GM21717 (cell line): ENCODE data around the gene UTP18.
"Not testable (repeated sequence)": the region's sequence is repeated elsewhere in the genome, so short reads cannot be mapped to it uniquely, and the experiment has no call there.

Source experiments
- ATAC-seq: cut with Tn5 transposase; IDR thresholded peaks from one replicate; pipeline ENCODE4 v1.9.1; 2021; ENCODE audit warnings: mild to moderate bottlenecking, moderate library complexity; ENCODE audit not compliant: unreplicated experiment

UTP18 gene

DNA sequence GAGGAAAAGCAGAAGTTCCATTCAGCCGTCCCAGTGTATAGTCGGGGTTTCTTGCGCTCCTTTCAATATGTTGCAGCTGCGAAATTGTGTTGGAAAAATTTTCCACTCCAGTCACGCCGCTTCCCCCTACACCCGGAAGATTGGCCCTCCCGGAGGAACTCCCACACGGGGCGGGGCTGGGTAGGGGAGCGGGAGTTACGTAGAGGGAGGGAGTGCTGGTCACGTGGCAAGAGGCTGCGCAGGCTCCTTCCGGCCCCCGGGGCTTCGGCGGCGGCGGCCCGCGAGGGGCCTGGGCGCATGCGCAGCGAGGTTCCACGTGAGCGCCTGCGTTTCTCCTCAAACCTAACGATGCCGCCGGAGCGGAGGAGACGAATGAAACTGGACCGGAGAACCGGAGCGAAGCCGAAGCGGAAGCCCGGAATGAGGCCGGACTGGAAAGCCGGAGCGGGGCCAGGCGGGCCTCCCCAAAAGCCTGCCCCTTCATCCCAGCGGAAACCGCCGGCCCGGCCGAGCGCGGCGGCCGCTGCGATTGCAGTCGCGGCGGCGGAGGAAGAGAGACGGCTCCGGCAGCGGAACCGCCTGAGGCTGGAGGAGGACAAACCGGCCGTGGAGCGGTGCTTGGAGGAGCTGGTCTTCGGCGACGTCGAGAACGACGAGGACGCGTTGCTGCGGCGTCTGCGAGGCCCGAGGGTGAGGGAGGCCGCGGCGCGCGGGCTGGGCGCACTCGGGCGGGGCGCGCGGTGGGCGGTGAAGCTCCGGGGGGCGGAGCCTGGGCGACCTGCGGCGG is at the start of gene UTP18:
UTP18 (plus strand) TSS at position 310 of the 787 bp plus-strand sequence; CDS start at position 349, 39 bp downstream.
- ATAC-seq, result peak; percentile 71

- no peak for ATAC-seq
Measured at GRCh38 chr17:51214920-51215319, 45.4 kb upstream of the UTP18 start.

DNA sequence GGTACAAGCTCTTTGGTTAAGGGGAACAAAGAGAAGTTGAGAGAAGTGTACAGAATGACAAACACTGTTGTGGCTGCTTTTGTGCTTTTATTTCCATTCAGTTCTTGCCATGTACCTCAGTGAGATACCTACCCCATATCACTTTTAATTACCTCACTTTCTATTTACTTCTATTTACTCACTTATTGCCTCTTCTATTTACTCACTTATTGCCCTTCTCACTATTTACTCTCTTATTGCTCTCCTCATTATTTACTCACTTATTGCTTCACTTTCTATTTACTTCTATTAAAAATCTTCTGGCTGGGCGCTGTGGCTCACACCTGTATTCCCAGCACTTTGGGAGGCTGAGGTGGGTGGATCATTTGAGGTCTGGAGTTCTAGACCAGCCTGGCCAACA is 42.4 kb upstream of the UTP18 start:
- no peak for ATAC-seq

GRCh38 chr17:51221322-51221721 is 39.0 kb upstream of the UTP18 start:
- no peak for ATAC-seq

- ATAC-seq, result no peak
Measured at GRCh38 chr17:51224402-51225262, 35.7 kb upstream of the UTP18 start.

DNA sequence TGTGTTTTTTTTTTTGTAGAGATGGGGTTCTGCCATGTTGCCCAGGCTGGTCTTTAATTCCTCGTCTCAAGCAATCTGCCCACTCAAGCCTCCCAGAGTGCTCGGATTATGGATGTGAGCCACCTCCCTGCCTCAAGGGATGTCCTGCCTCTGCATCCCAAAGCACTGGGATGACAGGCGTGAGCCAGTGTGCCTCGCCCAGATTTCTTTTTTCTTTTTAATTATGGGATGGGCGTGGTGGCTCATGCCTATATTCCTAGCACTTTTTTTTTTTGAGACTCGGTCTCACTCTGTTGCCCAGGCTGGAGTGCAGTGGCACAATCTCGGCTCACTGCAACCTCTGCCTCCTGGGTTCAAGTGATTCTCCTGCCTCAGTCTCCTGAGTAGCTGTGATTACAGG is 34.8 kb upstream of the UTP18 start:
- not testable (repeated sequence) for ATAC-seq

DNA sequence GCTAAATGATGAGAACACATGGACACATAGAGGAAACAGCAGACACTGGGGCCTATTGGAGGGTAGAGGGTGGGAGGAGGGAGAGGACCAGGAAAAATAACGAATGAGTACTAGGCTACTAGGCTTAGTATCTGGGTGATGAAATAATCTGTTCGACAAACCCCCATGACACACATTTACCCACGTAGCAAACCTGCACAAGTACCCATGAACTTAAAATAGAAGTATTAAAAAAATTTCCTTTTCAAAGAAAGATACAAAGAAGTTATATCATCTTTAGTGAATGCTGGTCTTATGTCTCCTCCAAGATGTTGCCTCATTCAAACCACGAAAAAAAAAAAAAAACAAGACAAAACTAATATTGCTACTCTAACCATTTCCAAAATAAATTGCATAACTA is 32.2 kb upstream of the UTP18 start:
- ATAC-seq, result no peak

DNA sequence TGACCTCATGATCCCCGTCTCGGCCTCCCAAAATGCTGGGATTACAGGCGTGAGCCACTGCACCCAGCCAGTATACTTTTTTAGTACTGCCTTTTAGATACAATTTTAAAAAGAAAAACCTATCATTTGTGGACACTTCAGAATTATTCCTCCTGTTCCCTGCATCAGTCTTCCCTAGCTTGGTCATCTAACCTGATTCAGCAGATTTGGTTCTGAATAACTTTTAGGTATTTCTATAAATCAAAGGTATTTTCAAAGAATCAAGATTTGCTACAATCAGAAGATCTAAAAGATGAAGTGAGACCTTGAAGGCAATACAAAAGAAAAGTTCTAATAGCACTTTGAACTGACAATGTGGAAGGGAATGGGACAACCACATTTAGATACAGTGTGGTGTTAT is 30.5 kb upstream of the UTP18 start:
- no peak for ATAC-seq

- no peak for ATAC-seq
Measured at GRCh38 chr17:51230306-51230705, 30.0 kb upstream of the UTP18 start.

- ATAC-seq, result no peak
Measured at GRCh38 chr17:51231999-51232398, 28.3 kb upstream of the UTP18 start.

- no peak for ATAC-seq
Measured at GRCh38 chr17:51234162-51234561, 26.2 kb upstream of the UTP18 start.

- ATAC-seq, result peak; percentile 67
Measured at GRCh38 chr17:51238255-51238887, 22.0 kb upstream of the UTP18 start.

- no peak for ATAC-seq
Measured at GRCh38 chr17:51240275-51240674, 20.1 kb upstream of the UTP18 start.

DNA sequence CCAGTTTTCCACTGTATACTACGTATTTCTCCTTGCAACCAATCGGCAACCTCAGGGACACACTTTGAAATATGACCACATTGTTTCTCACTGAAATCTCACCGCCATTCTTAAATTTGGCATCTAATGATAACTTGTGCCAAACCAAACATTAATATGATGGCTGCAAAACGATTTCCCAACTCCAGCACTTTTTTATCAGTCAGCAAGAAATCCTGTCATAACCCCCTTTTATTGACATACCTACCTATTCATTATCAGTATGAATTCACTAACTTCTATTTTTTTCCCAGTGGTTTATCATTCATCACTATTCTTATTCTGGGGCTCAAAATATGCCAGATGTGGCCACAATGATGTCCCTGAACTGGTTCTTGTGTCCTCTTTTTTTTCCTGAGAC is 16.3 kb upstream of the UTP18 start:
- no peak for ATAC-seq

GRCh38 chr17:51245535-51245934 is 14.8 kb upstream of the UTP18 start:
- no peak for ATAC-seq

DNA sequence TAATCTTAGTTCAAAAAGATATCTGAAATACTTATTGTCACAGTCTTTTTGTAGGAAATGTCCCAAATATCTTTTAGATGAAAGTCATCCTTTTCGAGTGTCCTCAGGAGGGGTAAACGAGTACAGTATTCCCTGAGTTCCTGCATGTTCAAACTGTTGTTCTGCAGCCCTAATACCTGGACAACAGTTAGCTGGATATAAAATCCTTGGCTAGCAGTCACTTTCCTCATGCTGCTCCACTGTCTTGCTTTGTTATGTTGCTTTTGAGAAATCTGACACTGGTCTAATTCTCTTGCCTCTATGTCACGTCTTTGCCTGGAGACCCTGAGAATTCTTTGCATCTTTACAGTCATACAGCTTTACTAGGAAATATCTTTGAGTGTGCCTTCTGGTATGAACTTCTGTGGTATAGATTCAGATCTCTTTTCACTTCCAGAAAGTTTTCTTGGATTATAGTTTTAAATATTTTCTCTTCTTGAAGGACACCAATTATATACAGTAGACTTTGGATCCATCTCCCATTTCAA is 10.0 kb upstream of the UTP18 start:
- ATAC-seq, result no peak

GRCh38 chr17:51251010-51251409 is 9.3 kb upstream of the UTP18 start:
- no peak for ATAC-seq

- no peak for ATAC-seq
Measured at GRCh38 chr17:51255673-51256072, 4.7 kb upstream of the UTP18 start.

- no peak for ATAC-seq
Measured at GRCh38 chr17:51256101-51256500, 4.2 kb upstream of the UTP18 start.

- ATAC-seq, result no peak
Measured at GRCh38 chr17:51257150-51258081, 2.9 kb upstream of the UTP18 start.
